ENCODE results near the gene ZNF84.

The ZNF84 gene

DNA sequence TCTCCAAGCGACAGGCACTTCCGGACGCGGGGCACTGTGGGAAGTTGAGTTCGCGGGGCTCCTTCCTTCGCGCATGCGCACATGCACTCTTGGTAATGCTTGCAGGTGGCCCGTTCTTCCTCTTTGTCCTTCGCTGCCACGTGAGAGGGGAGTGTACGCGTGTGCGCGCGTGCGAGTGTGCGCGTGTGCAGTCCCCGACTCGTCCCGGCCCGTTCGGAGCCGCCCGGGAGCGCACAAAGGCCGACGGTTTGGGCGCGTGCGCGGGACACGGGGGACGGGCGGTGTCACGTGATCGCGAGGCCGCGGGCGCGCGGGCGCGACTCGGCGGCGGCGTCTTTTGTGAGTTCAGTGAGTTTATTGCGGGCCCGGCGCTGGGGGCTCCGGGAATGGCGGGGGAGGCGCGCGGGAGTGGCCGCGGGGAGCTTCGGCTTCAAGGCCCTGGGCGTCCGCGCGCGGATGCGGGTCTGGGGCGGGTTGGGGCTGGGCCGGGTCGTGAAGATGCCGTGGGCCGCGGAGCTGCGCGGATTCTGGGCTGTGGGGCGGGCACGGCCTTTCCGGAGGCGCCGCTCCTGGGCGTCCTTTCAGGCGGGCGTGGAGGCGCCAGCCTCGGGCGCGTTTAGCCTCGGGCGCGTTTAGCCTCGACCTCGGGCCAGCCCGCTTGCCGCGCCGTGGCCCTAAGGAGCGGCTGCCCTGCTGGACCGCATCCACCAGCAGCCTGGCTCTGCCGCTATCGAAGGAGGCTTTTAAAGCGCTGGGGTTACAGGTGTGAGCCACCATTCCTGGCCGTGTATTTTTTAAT lies at the start of gene ZNF84:
ZNF84 (plus strand) TSS at position 303 of the 799 bp plus-strand sequence. CDS start 3,959 bp downstream, outside the sequence.
- DNase-seq (ENCODE audit: low spot score): peak; percentile 70

DNA sequence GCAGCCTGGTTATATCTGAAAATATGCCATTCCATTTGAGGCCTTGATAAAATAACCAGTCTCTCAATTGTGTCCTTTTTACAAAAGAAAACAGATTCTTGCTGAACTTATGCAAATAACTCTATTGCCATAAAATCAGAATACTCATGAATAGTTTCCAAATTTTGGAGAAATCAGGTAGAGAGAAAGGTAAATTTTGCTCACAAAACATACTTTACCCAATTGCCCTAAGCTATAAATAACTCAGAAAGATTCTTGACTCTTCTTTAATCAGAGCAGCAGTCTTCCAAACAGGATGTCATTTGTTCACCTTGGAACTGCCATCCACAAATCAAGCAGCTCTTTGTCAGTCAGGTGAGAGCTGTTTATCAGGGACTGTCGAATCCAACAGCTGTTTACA lies 38.6 kb upstream of the ZNF84 start:
- DNase-seq (ENCODE audit: low spot score): no peak

DNA sequence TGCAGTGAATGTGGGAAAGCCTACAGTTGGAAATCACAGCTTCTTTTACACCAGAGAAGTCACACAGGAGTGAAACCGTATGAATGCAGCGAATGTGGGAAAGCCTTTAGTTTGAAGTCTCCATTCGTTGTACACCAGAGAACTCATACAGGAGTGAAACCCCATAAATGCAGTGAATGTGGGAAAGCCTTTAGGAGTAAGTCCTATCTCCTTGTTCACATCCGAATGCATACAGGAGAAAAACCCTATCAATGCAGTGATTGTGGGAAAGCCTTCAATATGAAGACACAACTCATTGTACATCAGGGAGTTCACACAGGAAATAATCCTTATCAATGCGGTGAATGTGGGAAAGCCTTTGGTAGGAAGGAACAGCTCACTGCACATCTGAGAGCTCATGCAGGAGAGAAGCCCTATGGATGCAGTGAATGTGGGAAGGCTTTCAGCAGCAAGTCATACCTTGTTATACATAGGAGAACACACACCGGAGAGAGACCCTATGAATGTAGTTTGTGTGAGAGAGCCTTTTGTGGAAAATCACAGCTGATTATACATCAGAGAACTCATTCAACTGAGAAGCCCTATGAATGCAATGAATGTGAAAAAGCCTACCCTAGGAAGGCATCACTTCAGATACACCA lies 26.5 kb upstream of the ZNF84 start:
- DNase-seq (ENCODE audit: low spot score): no peak

DNA sequence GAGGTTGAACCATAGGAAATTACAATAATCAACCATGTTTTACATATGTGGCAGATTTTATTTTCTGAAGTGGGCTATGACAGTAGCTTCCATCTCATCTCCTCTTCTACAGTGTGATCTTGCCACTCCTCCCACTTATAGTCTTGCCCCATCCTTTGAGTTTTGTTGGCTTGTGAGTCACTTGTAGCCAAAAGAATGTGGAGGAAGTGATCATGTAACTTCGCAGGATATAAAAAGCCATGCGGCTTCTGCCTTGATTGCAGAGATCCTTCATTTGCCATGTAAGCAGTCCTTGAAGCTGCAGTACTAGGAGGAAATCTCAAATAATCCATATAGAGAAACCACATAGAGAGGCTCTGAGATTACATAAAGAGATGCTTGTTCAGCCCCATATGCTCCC lies 13.7 kb upstream of the ZNF84 start:
- DNase-seq (ENCODE audit: low spot score): no peak

DNA sequence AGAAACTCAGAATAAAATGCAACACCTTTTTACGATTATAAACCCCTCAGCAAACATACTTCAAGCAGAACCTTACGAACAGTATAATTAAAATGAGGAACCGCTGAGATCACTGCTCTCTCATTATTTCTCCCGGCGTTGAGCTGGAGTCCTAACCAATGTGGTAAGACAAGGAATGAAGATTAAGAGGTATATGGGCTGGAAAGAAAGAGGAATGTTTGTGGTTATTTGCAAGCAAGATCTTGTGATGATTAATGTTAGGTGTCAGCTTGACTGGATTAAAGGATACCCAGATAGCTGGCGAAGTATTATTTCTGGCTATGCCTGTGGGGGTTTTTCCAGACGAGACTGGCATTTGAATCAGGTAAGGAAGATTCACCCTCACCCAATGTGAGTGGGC lies 10.3 kb upstream of the ZNF84 start:
- no peak for DNase-seq (ENCODE audit: low spot score)

DNA sequence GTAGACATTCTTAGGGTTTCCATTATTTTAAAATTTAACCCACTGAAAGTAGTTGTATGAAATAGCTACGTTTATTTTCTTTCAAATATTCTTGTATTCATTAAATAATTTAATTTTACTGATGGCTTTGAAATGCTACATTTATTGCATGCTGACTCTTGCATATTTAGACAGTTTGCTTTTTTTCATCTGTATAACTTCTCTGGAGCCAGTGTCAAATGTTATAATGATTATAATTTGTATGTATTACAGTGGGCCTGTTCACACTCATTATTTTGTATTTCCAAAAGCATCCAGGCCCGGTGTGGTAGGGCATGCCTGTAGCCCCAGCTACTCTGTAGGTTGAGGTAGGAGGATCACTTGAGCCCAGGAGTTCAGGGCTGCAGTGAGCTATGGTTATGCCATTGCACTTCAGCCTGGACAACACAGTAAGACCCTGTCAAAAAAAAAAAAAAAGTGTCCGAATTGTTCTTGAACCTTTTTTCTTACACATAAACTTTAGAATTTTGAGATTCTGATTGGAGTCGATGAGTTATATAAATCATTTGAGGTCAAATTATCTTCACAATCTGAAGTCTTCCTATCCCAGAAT lies 905 bp downstream of the ZNF84 start:
- no peak for DNase-seq (ENCODE audit: low spot score)

DNA sequence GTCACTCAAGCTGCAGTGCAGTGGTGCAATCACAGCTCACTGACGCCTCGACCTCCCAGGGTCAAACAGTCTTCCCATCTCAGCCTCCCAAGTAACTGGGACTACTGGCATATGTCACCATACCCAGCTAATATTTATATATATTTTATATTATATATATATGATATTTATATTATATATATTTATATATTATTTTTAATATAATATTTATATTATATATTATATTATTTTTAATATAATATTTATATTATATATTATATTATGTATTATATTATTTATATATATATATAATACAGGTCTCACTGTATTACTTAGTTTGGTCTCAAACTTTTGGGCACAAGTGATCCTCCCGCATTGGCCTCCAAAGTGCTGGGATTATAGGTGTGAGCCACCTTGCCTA lies 9.4 kb downstream of the ZNF84 start:
- no peak for DNase-seq (ENCODE audit: low spot score)

DNA sequence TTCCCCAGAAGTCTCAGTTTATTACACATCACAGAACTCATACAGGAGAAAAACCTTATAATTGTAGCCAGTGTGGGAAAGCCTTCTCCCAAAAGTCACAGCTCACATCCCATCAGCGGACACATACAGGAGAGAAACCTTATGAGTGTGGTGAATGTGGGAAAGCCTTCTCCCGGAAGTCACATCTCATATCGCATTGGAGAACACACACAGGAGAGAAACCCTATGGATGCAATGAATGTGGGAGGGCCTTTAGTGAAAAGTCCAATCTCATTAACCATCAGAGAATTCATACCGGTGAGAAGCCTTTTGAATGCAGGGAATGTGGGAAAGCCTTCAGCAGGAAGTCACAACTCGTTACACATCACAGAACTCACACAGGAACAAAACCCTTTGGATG lies 20.1 kb downstream of the ZNF84 start:
- DNase-seq (ENCODE audit: low spot score): no peak

DNA sequence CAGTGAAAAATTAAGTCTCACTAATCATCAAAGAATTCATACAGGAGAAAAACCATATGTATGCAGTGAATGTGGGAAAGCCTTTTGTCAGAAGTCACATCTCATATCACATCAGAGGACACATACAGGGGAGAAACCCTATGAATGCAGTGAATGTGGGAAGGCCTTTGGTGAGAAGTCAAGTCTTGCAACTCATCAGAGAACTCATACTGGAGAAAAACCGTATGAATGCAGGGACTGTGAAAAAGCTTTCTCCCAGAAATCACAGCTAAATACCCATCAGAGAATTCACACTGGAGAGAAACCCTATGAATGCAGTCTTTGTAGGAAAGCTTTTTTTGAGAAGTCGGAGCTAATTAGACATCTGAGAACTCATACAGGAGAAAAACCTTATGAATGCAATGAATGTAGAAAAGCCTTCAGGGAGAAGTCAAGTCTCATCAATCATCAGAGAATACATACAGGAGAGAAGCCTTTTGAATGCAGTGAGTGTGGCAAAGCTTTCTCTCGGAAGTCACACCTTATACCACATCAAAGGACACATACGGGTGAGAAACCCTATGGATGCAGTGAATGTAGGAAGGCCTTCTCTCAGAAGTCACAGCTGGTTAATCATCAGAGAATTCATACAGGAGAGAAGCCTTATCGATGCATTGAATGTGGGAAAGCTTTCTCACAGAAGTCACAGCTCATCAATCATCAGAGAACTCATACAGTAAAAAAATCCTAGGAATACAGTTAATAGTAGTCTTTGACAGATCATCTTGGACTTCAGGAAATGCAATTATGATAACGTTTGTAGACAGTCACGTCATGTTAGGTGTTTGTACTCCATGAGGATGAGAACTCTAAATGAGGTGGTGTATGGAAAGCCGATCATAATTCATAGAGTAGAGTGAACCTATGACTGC lies 21.1 kb downstream of the ZNF84 start:
- DNase-seq (ENCODE audit: low spot score): no peak

DNA sequence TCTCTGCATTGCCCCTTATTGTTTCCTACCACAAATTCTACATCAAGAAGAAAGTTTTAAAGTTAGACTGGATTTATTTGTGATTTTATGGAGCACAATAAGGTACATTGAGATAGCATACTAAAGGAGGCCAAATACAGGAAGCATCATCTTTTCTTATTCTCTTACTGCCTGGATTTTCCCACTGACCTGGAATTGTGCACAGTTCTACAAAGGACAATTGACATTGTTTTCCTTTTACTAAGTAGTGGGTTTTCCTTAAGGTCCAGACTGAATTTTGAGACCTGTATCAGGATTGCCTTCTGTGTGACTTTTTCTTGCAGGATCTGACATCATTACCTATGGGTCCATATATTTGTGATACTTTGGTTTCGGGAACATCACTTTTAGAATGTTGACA lies 24.6 kb downstream of the ZNF84 start:
- no peak for DNase-seq (ENCODE audit: low spot score)

DNA sequence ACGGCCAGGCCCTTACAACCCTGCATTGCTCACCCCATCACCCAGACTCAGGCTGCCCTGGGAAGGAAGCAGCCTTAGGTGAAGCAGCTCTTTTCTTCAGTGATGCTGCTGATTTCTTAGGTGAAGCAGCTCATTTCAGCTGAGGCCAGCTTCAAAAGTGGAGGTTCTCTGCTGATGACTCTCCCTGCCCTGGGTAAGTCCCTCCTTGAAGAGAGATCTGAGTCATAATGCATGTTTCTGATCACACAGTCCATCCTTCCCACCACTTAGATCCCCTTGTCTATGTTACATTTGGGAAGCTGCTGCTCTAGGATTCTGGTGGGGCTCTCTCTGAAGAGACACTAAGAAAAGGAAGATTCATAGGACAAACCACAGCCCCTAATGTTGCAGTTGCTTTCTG lies 26.2 kb downstream of the ZNF84 start:
- no peak for DNase-seq (ENCODE audit: low spot score)

DNA sequence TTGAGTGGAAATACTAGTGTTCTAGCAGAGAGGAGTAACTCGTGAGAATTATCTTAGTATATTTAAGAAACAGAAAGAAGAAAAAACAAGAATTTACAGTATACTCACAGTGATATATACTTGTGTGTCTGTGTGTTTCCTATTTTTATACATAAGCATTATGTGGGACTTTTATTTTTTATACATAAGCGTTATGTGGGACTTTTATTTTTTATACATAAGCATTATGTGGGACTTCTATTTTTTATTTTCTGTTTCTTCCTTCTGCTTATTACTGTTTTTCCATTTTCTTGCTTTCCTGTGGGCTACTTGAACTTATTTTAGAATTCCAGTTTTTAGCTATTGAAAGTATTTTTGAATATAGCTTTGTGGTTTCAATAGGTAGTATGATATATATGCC lies 36.5 kb downstream of the ZNF84 start:
- DNase-seq (ENCODE audit: low spot score): no peak

DNA sequence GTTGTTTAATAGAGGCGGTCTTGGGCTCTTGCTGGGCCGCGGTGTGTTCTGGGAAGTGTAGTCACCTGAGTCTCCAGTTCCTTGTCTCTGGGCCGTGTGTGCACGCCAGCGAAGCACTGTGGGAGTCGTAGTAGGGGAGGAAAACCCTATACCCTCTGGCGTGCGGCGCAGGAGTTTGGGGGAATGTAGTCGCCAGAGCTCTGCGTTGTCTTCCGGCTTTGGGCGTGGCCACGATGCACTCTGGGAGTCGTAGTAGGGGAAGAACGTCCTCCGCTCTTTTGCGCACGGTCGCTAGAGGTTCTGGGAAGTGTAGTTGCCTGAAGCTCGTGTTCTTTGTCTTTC lies 42.7 kb downstream of the ZNF84 start:
- peak; percentile 54 for DNase-seq (ENCODE audit: low spot score)

DNA sequence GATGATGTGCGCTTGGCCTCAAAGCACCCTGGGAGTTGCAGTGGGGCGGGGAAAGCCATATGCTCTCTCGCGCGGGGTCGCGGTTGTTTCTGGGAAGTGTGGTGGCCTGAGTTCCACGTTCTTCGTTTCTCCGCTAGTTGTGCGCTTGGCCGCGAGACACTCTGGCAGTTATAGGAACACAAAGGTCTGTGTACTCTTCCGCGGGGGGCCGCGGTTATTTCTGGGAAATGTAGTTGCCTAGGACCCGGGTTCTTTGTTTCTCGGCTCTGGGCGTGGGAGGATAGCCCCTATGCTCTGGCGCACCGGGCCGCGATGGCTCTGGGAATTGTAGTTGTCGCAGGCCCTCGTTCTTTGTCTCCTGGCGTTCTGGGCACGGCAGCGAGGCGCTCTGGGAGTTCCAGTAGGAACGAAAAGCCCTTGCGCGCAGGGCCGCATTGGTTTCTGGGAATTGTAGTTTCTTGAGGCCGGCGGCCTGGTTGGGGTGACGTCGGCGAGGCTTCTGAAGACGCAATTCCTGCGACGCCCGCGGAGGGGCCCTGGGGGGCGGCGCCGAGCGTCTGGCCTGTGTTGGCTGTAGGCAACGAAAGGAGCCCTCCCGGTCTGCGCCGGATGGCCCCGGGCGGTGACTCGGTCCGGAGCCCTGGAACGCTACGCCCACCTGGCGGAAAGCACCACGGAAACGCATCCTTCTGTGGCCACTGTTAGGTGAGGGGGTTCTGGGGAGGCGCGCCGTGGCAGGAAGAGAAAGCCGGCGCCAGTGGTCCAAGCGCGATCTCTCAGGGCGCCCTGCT lies 43.3 kb downstream of the ZNF84 start, which contains the start of gene ZNF140:
ZNF140 (plus strand) TSS at position 556 of the 791 bp plus-strand sequence. CDS start 398 bp downstream, outside the sequence.
- peak; percentile 45 for DNase-seq (ENCODE audit: low spot score)

DNA sequence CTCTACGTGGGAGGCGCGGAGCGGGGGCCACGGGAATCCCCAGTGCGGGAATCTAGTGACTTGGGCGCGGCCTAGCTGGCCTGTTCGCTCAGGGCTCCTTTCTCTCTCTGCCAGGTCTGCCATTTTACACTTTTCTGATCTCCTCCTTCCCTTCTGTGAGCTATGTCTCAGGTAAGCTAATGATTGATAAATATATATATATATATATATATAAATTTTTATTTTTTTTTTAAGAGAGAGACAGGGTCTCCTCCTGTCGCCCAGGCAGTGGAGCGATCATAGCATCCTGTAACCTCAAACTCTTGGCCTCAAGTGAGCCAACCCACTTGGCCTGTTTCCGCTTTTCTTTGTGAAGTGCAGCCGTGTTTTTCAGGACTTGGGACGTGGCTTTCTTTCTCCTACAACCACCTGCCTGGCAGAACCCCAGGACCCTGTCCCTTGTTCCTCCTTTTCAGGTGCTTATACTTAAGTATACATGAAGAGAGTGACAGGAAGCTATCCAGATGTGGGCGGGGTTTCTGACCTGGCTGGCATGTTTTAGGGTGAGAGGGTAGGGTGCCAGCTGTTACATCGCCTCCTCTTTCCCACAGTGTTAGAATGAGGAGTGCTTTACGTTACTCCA lies 44.0 kb downstream of the ZNF84 start:
- no peak for DNase-seq (ENCODE audit: low spot score)

DNA sequence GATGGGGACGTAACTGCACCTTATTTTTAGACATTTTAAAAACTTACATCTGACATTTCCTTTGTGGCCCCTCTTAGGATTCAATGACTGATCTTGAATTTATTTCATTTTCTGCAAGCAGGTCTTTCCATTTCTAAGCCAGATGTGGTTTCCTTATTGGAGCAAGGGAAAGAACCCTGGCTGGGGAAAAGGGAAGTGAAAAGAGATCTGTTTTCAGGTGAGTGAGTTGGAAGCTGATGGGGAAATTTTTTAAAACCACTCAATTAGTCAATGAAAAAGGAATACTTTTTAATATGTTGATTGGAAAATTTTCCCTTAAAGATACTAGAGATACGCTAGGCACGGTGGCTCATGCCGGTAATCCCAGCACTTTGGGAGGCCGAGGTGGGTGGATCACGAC lies 46.0 kb downstream of the ZNF84 start:
- no peak for DNase-seq (ENCODE audit: low spot score)

DNA sequence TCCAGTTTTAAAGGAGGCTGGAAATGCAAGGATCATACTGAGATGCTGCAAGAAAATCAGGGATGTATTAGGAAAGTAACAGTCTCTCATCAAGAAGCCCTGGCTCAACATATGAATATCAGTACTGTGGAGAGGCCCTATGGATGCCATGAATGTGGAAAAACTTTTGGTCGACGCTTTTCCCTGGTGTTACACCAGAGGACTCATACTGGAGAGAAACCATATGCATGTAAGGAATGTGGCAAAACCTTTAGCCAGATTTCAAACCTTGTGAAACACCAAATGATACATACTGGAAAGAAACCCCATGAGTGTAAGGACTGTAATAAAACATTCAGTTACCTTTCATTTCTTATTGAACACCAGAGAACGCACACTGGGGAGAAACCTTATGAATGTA lies 68.3 kb downstream of the ZNF84 start:
- no peak for DNase-seq (ENCODE audit: low spot score)

DNA sequence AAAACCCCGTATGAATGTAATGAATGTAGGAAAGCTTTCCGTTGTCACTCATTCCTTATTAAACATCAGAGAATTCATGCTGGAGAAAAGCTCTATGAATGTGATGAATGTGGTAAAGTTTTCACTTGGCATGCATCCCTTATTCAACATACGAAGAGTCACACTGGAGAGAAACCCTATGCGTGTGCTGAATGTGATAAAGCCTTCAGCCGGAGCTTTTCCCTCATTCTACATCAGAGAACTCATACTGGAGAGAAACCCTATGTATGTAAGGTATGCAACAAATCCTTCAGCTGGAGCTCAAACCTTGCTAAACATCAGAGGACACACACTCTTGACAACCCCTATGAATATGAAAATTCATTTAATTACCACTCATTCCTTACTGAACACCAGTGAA lies 68.9 kb downstream of the ZNF84 start:
- no peak for DNase-seq (ENCODE audit: low spot score)

DNA sequence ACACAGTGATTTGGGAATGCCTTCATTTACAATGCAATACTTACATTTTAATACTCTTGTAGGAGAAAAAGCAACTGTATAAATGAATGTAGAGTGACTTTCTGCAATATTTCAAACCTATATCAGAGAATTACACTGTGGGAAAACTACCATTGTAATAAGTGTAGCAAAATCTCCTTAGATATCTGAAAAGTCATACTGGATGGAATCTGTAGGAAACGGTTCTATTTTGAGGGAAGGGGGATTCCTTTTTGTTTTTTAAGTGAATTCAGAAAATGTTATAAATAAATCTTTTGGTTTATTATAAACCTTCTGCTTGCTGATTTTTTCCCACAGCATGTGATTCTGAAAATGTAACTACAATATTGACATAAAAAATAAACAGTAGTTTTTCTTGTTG lies 69.8 kb downstream of the ZNF84 start:
- DNase-seq (ENCODE audit: low spot score): no peak

DNA sequence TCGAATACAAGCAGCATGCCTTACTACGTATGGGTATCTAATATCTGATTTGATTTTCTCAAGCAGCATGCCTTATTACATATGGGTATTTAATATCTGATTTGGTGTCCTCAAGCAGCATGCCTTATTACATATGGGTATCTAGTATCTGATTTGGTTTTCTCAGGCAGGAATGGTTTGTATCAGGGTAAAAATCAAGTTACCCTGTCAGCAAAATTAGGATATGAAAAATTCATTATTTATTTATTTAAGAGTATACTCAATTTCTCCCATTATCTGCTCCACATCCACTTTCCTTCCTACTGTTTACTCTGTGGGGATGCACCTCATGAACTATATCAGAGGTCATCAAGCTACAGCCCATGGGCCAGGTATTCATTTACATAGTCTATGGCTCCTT lies 70.8 kb downstream of the ZNF84 start:
- DNase-seq (ENCODE audit: low spot score): no peak
